Erythroblast (primary cell): Measurements from ENCODE around the gene ZCWPW2.

Source experiments
- GATA1 ChIP-seq: IDR thresholded peaks from 2 replicates; pipeline ENCODE4 v1.6.1; 2011; ENCODE audit warnings: low read depth, mild to moderate bottlenecking, control low read depth, low read length, moderate library complexity
- POLR2A ChIP-seq: IDR thresholded peaks from 2 replicates; pipeline ENCODE4 v1.6.1; 2011; ENCODE audit warnings: mild to moderate bottlenecking, low read length

GRCh38 chr3:28348629-28349468 lies at the start of gene ZCWPW2, which contains the start of gene AZI2:
- peak; percentile 85 for TF ChIP-seq POLR2A
- no peak for TF ChIP-seq GATA1
